GM12874 (cell line): ENCODE results near the gene FKBP15.

ENCODE experiments used
- CTCF ChIP-seq: IDR thresholded peaks from 2 replicates; pipeline ENCODE4 v1.5.1; 2011; ENCODE audit warnings: low read depth, mild to moderate bottlenecking, control low read depth, low read length, moderate library complexity; ENCODE audit not compliant: insufficient read depth

The FKBP15 gene

DNA sequence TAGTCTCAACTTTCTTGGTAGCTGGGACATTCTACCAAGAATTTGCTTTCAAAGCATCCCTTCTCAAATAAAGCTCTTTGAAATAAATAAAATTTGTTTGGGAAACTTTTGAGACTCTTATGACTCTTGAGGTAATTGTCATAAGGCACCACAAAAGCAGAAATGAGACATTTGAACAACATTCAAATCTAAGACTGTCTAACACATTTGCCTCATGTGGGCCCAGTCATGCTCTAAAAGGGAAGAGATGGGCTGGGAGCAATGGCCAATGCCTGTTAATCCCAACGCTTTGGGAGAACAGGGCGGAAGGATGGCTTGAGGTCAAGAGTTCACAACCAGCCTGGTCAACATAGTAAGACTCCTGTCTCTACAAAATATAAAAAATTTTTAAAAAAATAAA is 43.8 kb downstream of the FKBP15 start:
- TF ChIP-seq CTCF: no peak

GRCh38 chr9:113176803-113177202 is 44.3 kb downstream of the FKBP15 start:
- no peak for TF ChIP-seq CTCF

- TF ChIP-seq CTCF: no peak
Measured at GRCh38 chr9:113173341-113173740, 47.7 kb downstream of the FKBP15 start.

GRCh38 chr9:113168809-113169208 is 52.3 kb downstream of the FKBP15 start:
- no peak for TF ChIP-seq CTCF

GRCh38 chr9:113166039-113166438 is 55.0 kb downstream of the FKBP15 start:
- no peak for TF ChIP-seq CTCF

GRCh38 chr9:113164536-113165300 is 56.4 kb downstream of the FKBP15 start:
- no peak for TF ChIP-seq CTCF

GRCh38 chr9:113163001-113163400 is 58.1 kb downstream of the FKBP15 start:
- TF ChIP-seq CTCF: no peak
